H1 (cell line): ENCODE measurements around the gene THUMPD2. TPM values are rescaled to one million over a fixed set of nuclear protein-coding genes. Genes with fewer than 3 reads are reported as not detected.

Source experiments
- CTCF ChIA-PET: fragments of 300-600 bp; sonication (Branson Sonifier 250); formaldehyde crosslinking; loops from one replicate; lab custom pipeline; 2021; ENCODE audit not compliant: partially characterized antibody; lab: Charles Lee
- POLR2A ChIA-PET: fragments of 300-600 bp; sonication (Branson Sonifier 250); formaldehyde crosslinking; loops from one replicate; lab custom pipeline; 2021; ENCODE audit warnings: inconsistent platforms; ENCODE audit not compliant: partially characterized antibody; lab: Charles Lee
- DNase-seq, 2 experiments: peaks; one replicate each; pipeline versions ENCODE4 v3.0.0 to v3.0.0-alpha.2; 2010 to 2022; ENCODE audit warnings: low spot score in 2 of 2, low read depth in 1 of 2, mixed read lengths in 1 of 2
- FAIRE-seq: peaks from 2 replicates; lab custom pipeline; 2011; peaks lifted over from hg19 to GRCh38; lab: Jason Lieb, UNC
- H2AFZ ChIP-seq: 2 replicates; pipeline ENCODE4 v1.8.1; 2012; ENCODE audit warnings: low read length, inconsistent platforms
- H2AK5ac ChIP-seq: 2 replicates; pipeline ENCODE4 v1.6.1; 2013; ENCODE audit warnings: low read depth, low read length
- H2BK120ac ChIP-seq: replicated peaks from 2 replicates; pipeline ENCODE3; 2013; ENCODE audit warnings: low read depth, low read length, inconsistent platforms
- H2BK12ac ChIP-seq: 2 replicates; pipeline ENCODE4 v1.6.1; 2013; ENCODE audit warnings: low read depth, low read length
- H2BK15ac ChIP-seq: 2 replicates; pipeline ENCODE4 v1.6.1; 2013; ENCODE audit warnings: low read length
- H2BK20ac ChIP-seq: 2 replicates; pipeline ENCODE4 v1.6.1; 2013; ENCODE audit warnings: low read length
- H2BK5ac ChIP-seq: 2 replicates; pipeline ENCODE4 v1.6.1; 2013; ENCODE audit warnings: low read depth, low read length
- H3K14ac ChIP-seq: 2 replicates; pipeline ENCODE4 v1.6.1; 2013; ENCODE audit warnings: inconsistent platforms; ENCODE audit not compliant: insufficient read length
- H3K18ac ChIP-seq: 2 replicates; pipeline ENCODE4 v1.6.1; 2013; ENCODE audit warnings: low read length; ENCODE audit errors: extremely low read depth
- H3K23ac ChIP-seq: 2 replicates; pipeline ENCODE4 v1.6.1; 2013; ENCODE audit warnings: inconsistent platforms; ENCODE audit not compliant: insufficient read length
- H3K23me2 ChIP-seq: 2 replicates; pipeline ENCODE4 v1.6.1; 2013; ENCODE audit warnings: low read depth, low read length
- H3K27ac ChIP-seq: 2 replicates; pipeline ENCODE4 v1.6.1; 2011; ENCODE audit warnings: low read depth, low read length, inconsistent platforms
- H3K27me3 ChIP-seq, 4 experiments: replicated peaks in 1 of 4; 1 replicate in 1 of 4; 2 replicates in 3 of 4; pipeline versions ENCODE4 v1.6.1 to v1.8.1; 2011 to 2013; ENCODE audit warnings: low read length in 3 of 4, mild to moderate bottlenecking in 3 of 4, inconsistent platforms in 2 of 4, mixed read lengths in 2 of 4, moderate library complexity in 1 of 4; ENCODE audit not compliant: control insufficient read depth in 3 of 4, insufficient read depth in 3 of 4; ENCODE audit errors: extremely low read depth in 1 of 4
- H3K36me3 ChIP-seq, 4 experiments: 2 replicates each; pipeline versions ENCODE4 v1.6.1 to v1.8.1; 2011 to 2013; ENCODE audit warnings: mild to moderate bottlenecking in 4 of 4, low read length in 3 of 4, moderate library complexity in 2 of 4, control low read depth in 1 of 4, inconsistent platforms in 1 of 4; ENCODE audit not compliant: insufficient read depth in 4 of 4, control insufficient read depth in 2 of 4
- H3K4ac ChIP-seq: replicated peaks from 2 replicates; pipeline ENCODE3; 2013; ENCODE audit warnings: low read length, low read depth, mixed read lengths, inconsistent platforms; ENCODE audit not compliant: insufficient read length
- H3K4me1 ChIP-seq, 4 experiments: replicated peaks in 1 of 4; 1 replicate in 1 of 4; 2 replicates in 3 of 4; pipeline versions ENCODE4 v1.6.1 to v1.8.1; 2011 to 2013; ENCODE audit warnings: low read length in 3 of 4, inconsistent platforms in 2 of 4, mixed read lengths in 1 of 4; ENCODE audit not compliant: insufficient read depth in 4 of 4, control insufficient read depth in 3 of 4
- H3K4me2 ChIP-seq, 2 experiments: 2 replicates each; pipeline versions ENCODE4 v1.6.1 to v1.8.1; 2011 to 2013; ENCODE audit warnings: low read depth in 2 of 2, low read length in 2 of 2, control low read depth in 1 of 2, inconsistent platforms in 1 of 2, mild to moderate bottlenecking in 1 of 2; ENCODE audit not compliant: insufficient read depth in 1 of 2
- H3K4me3 ChIP-seq, 4 experiments: fragments of 200-600, 300-600 bp in 1 of 4; sonication (generic), shearing (Covaris generic), sonication (Bioruptor Twin) in 1 of 4; 2 replicates each; pipeline versions ENCODE4 v1.5.1 to v1.8.1; 2011 to 2016; ENCODE audit warnings: low read length in 4 of 4, low read depth in 3 of 4, control low read depth in 2 of 4, inconsistent platforms in 2 of 4, mild to moderate bottlenecking in 2 of 4, mixed read lengths in 1 of 4, moderate library complexity in 1 of 4; ENCODE audit not compliant: insufficient read depth in 2 of 4; ENCODE audit errors: extremely low read depth in 1 of 4
- H3K56ac ChIP-seq: replicated peaks from 2 replicates; pipeline ENCODE3; 2013; ENCODE audit warnings: low read depth, mild to moderate bottlenecking, mixed read lengths, low read length, inconsistent platforms; ENCODE audit not compliant: insufficient read length
- H3K79me1 ChIP-seq: 2 replicates; pipeline ENCODE4 v1.6.1; 2013; ENCODE audit warnings: low read depth, low read length, control low read depth
- H3K79me2 ChIP-seq, 2 experiments: 2 replicates each; pipeline versions ENCODE4 v1.6.1 to v1.8.1; 2012 to 2013; ENCODE audit warnings: low read length in 2 of 2, mild to moderate bottlenecking in 2 of 2, inconsistent platforms in 1 of 2; ENCODE audit not compliant: insufficient read depth in 2 of 2, control insufficient read depth in 1 of 2
- H3K9ac ChIP-seq, 4 experiments: replicated peaks in 1 of 4; 1 replicate in 1 of 4; 2 replicates in 3 of 4; pipeline versions ENCODE4 v1.6.1 to v1.8.1; 2011 to 2013; ENCODE audit warnings: low read depth in 3 of 4, low read length in 3 of 4, control low read depth in 2 of 4, mild to moderate bottlenecking in 2 of 4, moderate library complexity in 2 of 4, inconsistent platforms in 1 of 4; ENCODE audit errors: extremely low read depth in 1 of 4
- H3K9me3 ChIP-seq, 2 experiments: 2 replicates each; pipeline versions ENCODE4 v1.6.1 to v1.8.1; 2012 to 2013; ENCODE audit warnings: mild to moderate bottlenecking in 2 of 2, moderate library complexity in 2 of 2, control low read depth in 1 of 2, inconsistent platforms in 1 of 2, low read depth in 1 of 2, low read length in 1 of 2, mixed read lengths in 1 of 2; ENCODE audit not compliant: insufficient read depth in 2 of 2
- H4K20me1 ChIP-seq, 2 experiments: replicated peaks in 1 of 2; 2 replicates each; pipeline versions ENCODE3 to v1.8.1; 2011 to 2013; ENCODE audit warnings: inconsistent platforms in 2 of 2, low read length in 2 of 2, mild to moderate bottlenecking in 1 of 2; ENCODE audit not compliant: insufficient read depth in 2 of 2, control insufficient read depth in 1 of 2
- H4K5ac ChIP-seq: 2 replicates; pipeline ENCODE4 v1.6.1; 2013; ENCODE audit warnings: low read length, low read depth, mixed read lengths, inconsistent platforms; ENCODE audit not compliant: insufficient read length
- H4K8ac ChIP-seq: 2 replicates; pipeline ENCODE4 v1.8.0; 2013; ENCODE audit warnings: mild to moderate bottlenecking, moderate library complexity, low read length, inconsistent platforms; ENCODE audit not compliant: insufficient read depth; ENCODE audit errors: extremely low read depth
- H4K91ac ChIP-seq: replicated peaks from 2 replicates; pipeline ENCODE3; 2013; ENCODE audit warnings: low read length, mixed read lengths, inconsistent platforms; ENCODE audit not compliant: insufficient read length
- ASH2L ChIP-seq: fragments of 200-600, 300-600 bp; sonication (generic); IDR thresholded peaks from one replicate; pipeline ENCODE4 v1.7.1; 2017; ENCODE audit warnings: low read length
- CREB1 ChIP-seq: IDR thresholded peaks from 2 replicates; pipeline ENCODE4 v1.6.1; 2012; ENCODE audit warnings: inconsistent platforms
- FOSL1 ChIP-seq: IDR thresholded peaks from 2 replicates; pipeline ENCODE4 v1.6.1; 2011; ENCODE audit warnings: mild to moderate bottlenecking, low read depth, low read length, moderate library complexity; ENCODE audit not compliant: insufficient read depth
- GABPA ChIP-seq: IDR thresholded peaks from 2 replicates; pipeline ENCODE4 v1.6.1; 2011; ENCODE audit warnings: mild to moderate bottlenecking, low read length, moderate library complexity, borderline replicate concordance; ENCODE audit not compliant: insufficient read depth
- HDAC6 ChIP-seq: IDR thresholded peaks from one replicate; pipeline ENCODE4 v1.7.1; 2012; ENCODE audit warnings: low read depth, mild to moderate bottlenecking, inconsistent platforms, low read length, moderate library complexity
- RFX5 ChIP-seq: IDR thresholded peaks from 2 replicates; pipeline ENCODE4 v1.6.1; 2011; ENCODE audit warnings: low read depth, low read length, improper control_type of control experiment, borderline replicate concordance
- RNF2 ChIP-seq: fragments of 200-900, 300-1000 bp; sonication (generic); IDR thresholded peaks from 2 replicates; pipeline ENCODE4 v1.7.1; 2016; ENCODE audit warnings: borderline replicate concordance, low read depth, mild to moderate bottlenecking, antibody characterized with exemption, low read length; ENCODE audit not compliant: poor library complexity, severe bottlenecking; ENCODE audit errors: missing control alignments
- SAP30 ChIP-seq: fragments of 300-600 bp; sonication (generic); IDR thresholded peaks from 2 replicates; pipeline ENCODE4 v1.7.1; 2012; ENCODE audit warnings: low read length, moderate library complexity, mild to moderate bottlenecking, inconsistent platforms; ENCODE audit not compliant: insufficient read depth, insufficient replicate concordance
- SP2 ChIP-seq: IDR thresholded peaks from 2 replicates; pipeline ENCODE4 v1.6.1; 2012; ENCODE audit warnings: mild to moderate bottlenecking, low read length, inconsistent platforms
- SP4 ChIP-seq: IDR thresholded peaks from 2 replicates; pipeline ENCODE4 v1.6.1; 2012; ENCODE audit warnings: low read length, inconsistent platforms
- TBP ChIP-seq: IDR thresholded peaks from 2 replicates; pipeline ENCODE4 v1.6.1; 2011; ENCODE audit warnings: low read depth, low read length, improper control_type of control experiment
- WGBS, 2 experiments: shearing (Covaris generic) in 1 of 2; methylation state at CpG; one replicate each; pipeline versions ENCODE4 v1.1.6 to v1.1.7; 2013 to 2015; ENCODE audit warnings: low lambda C conversion rate in 2 of 2, mixed read lengths in 2 of 2, inconsistent platforms in 1 of 2, low coverage in 1 of 2, missing lambda C conversion rate in 1 of 2; ENCODE audit not compliant: insufficient replicate concordance in 2 of 2, insufficient coverage in 1 of 2, insufficient read length in 1 of 2; ENCODE audit errors: extremely low coverage in 1 of 2, missing lambda C conversion rate in 1 of 2; 5-methylcytosine and 5-hydroxymethylcytosine counted together
- polyA plus RNA-seq, 7 experiments: library from polyadenylated mRNA; depleted of rRNA in 3 of 7; stranded (reverse) in 5 of 7; unstranded in 2 of 7; fragments of >200 nt in 5 of 7; fragments of 200-250 nt in 2 of 7; gene quantifications; 1 replicate in 5 of 7; 2 replicates in 1 of 7; 4 replicates in 1 of 7; pipeline versions ENCODE4 v1.2.1 to v1.2.3, GENCODE V29; 2011 to 2013; ENCODE audit warnings: missing spikeins in 2 of 7, mixed read lengths in 2 of 7
- total RNA-seq: library from RNA; stranded (reverse); fragmentation: NEBNext Ultra II Directional; extraction: Animal tissue kit (Norgen Biotek cat#: 25700); gene quantifications from 2 replicates; pipeline ENCODE4 v1.2.1, GENCODE V29; 2021

The THUMPD2 gene
- total and polyA plus RNA-seq, 2 of the 8 experiments (the other 6 are each of a cell fraction or from before 2014, with no cell fraction given), result 8.6 to 17.0 TPM

- Histone ChIP-seq H4K91ac (no peak overlapping the region), H3K23me2 (no peaks in the 10 kb centered on the region), H3K4ac (no peak overlapping the region), H3K36me3 (no peaks in the 10 kb centered on the region; a peak in 1 of 8 replicates), H3K9me3 (no peaks in the 10 kb centered on the region), H2AK5ac (no peak overlapping the region), H3K4me3 (no peak overlapping the region), H4K20me1 (no peaks in the 10 kb centered on the region), H4K5ac (no peak overlapping the region), H3K56ac (no peak overlapping the region), H2BK120ac (no peak overlapping the region), H3K18ac (no peak overlapping the region), H2BK5ac (no peak overlapping the region), H4K8ac (no peak overlapping the region), H2AFZ (no peak overlapping the region), H3K4me1 (peaks cover 0 to 2% (median 0%) of the 10 kb centered on the region in 4 experiments; a peak in 2 of 7 replicates), H3K4me2 (no peak overlapping the region), H3K79me1 (no peaks in the 10 kb centered on the region), H3K27me3 (no peaks in the 10 kb centered on the region; a peak in 1 of 7 replicates), H3K79me2 (no peaks in the 10 kb centered on the region), H3K9ac (no peak overlapping the region), H2BK15ac (no peak overlapping the region)
- CTCF ChIA-PET, result interaction anchor here (1.2 kb wide), 1 partner anchor 22 kb away, joined by 3 read pairs; no protein-coding TSS in a partner anchor
- FAIRE-seq, result no peak
- WGBS, 2 experiments, result 80% methylated on average over 1 of the region's 1 CpG; no CpG with 5 or more reads in 1 of the 2 experiments
- no peak for DNase-seq
- POLR2A ChIA-PET, result no interaction called here
- TF ChIP-seq TBP (no peak), CREB1 (no peak), ASH2L (no peak), SP2 (no peak), RNF2 (no peak), FOSL1 (no peak), SP4 (no peak), HDAC6 (no peak), SAP30 (no peak), GABPA (no peak), RFX5 (no peak)
- TF ChIP-seq, all 59 proteins: peak for 0
- Histone ChIP-seq H2BK12ac (no peak overlapping the region), H2BK20ac (no peak overlapping the region), H3K14ac (no peak overlapping the region), H3K27ac (no peak overlapping the region), H3K23ac (no peak overlapping the region)
Measured at GRCh38 chr2:39693245-39693644, 85.8 kb downstream of the THUMPD2 start.
